Measurements from ENCODE around the gene TBCD. TPM values are rescaled to one million over a fixed set of nuclear protein-coding genes. Genes with fewer than 3 reads are reported as not detected.
A peak's percentile ranks its signal among the peaks of the same experiment; 100 is the strongest.

The TBCD gene
- total RNA-seq, 1 experiment from 2014 or later = 129 TPM

DNA sequence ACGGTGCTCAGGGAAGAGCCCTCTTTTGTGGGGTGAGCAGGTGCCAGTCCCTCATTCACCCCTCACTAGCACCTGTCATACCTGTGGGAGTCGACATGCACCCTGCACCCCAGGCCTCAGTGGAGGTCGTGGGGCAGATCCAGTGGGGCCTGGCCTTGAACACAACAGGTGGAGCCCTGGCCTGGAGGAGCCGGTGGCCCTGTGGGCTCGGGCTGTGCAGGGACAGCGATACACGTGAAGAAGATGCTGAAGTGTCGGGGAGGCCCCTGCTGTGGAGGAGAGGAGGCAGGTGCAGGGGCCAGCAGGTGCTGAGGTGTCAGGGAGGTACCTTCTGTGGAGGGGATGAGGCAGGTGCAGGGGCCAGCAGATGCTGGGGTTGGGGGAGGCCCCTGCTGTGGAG lies 56.1 kb downstream of the TBCD start:
- DNase-seq = no peak
- no CpG with 5 or more reads among the region's 8 CpGs for WGBS (ENCODE audit: extremely low coverage, insufficient read length, low lambda C conversion rate)

More for the DNA sequence above, 56.1 kb downstream of the TBCD start:
- H3K23me2 ChIP-seq (ENCODE audit: insufficient read length, low read depth, low read length, poor library complexity, severe bottlenecking) = no peaks in the 10 kb centered on the region
- H3K36me3 Mint-ChIP-seq (ENCODE audit: insufficient read depth in 1 of 3, low read depth in 3 of 3) = peaks cover 11 to 59% (median 55%) of the 10 kb centered on the region in 3 experiments; a peak in 6 of 7 replicates
- no peaks in the 10 kb centered on the region for H3K9me3 ChIP-seq (ENCODE audit: control insufficient read depth, low read depth, low read length)
- H2BK12ac ChIP-seq (ENCODE audit: insufficient read length, low read depth, low read length) = no peak overlapping the region
- no peak overlapping the region for H2BK20ac ChIP-seq (ENCODE audit: low read depth, low read length, poor library complexity, severe bottlenecking)
- H3K14ac ChIP-seq (ENCODE audit: insufficient read depth, low read length) = no peak overlapping the region; the same call in 1 of the 2 replicates
- peaks cover 0 to under 1% of the 10 kb centered on the region in 2 experiments; a peak in 1 of 5 replicates for H3K9me3 Mint-ChIP-seq
- H3K79me1 ChIP-seq (ENCODE audit: insufficient read depth, low read depth, low read length, poor library complexity, severe bottlenecking) = no peaks in the 10 kb centered on the region
- H3K4ac ChIP-seq (ENCODE audit: low read depth, low read length) = no peak overlapping the region
- H2BK15ac ChIP-seq (ENCODE audit: low read depth, low read length) = no peak overlapping the region
- H2BK120ac ChIP-seq (ENCODE audit: low read depth, low read length, poor library complexity, severe bottlenecking) = no peak overlapping the region
- no peak overlapping the region for H2AFZ ChIP-seq (ENCODE audit: low read length)
- H3K4me1 Mint-ChIP-seq = peaks cover 4 to 6% of the 10 kb centered on the region in 2 experiments; a peak in 3 of 4 replicates
- no peak overlapping the region for H3T11ph ChIP-seq (ENCODE audit: low read length)
- no peak overlapping the region for H3K23ac ChIP-seq (ENCODE audit: insufficient read length, low read depth, low read length)
- no peaks in the 10 kb centered on the region for H4K20me1 ChIP-seq (ENCODE audit: control insufficient read depth, insufficient read depth, insufficient read length)
- no peak overlapping the region for H2BK5ac ChIP-seq (ENCODE audit: insufficient read length, low read length)
- no peak overlapping the region for H4K8ac ChIP-seq (replicated peaks; ENCODE audit: insufficient read length, low read depth, low read length)
- no peak overlapping the region for H3K4me2 ChIP-seq (ENCODE audit: insufficient read depth, insufficient read length, low read length)
- peak overlapping the region in 2 of 3 experiments; percentile 52 to 53; a peak in 2 of 7 replicates for H3K27ac Mint-ChIP-seq
- no peak overlapping the region for H3K27ac ChIP-seq (ENCODE audit: insufficient read length, low read depth, low read length)
- no peak overlapping the region for H4K91ac ChIP-seq (ENCODE audit: insufficient read length, low read depth, low read length)
- TF ChIP-seq, protein P1, sequence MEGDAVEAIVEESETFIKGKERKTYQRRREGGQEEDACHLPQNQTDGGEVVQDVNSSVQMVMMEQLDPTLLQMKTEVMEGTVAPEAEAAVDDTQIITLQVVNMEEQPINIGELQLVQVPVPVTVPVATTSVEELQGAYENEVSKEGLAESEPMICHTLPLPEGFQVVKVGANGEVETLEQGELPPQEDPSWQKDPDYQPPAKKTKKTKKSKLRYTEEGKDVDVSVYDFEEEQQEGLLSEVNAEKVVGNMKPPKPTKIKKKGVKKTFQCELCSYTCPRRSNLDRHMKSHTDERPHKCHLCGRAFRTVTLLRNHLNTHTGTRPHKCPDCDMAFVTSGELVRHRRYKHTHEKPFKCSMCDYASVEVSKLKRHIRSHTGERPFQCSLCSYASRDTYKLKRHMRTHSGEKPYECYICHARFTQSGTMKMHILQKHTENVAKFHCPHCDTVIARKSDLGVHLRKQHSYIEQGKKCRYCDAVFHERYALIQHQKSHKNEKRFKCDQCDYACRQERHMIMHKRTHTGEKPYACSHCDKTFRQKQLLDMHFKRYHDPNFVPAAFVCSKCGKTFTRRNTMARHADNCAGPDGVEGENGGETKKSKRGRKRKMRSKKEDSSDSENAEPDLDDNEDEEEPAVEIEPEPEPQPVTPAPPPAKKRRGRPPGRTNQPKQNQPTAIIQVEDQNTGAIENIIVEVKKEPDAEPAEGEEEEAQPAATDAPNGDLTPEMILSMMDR (conservative IDR thresholded peaks at IDR 0.05) = no peak
- no peak overlapping the region for H3K18ac ChIP-seq (ENCODE audit: insufficient read length, low read depth, low read length)
- H3K27me3 ChIP-seq (ENCODE audit: insufficient read depth, low read length) = no peaks in the 10 kb centered on the region
- no peak overlapping the region for H3K4me3 Mint-ChIP-seq
- no peak overlapping the region for H3K56ac ChIP-seq (ENCODE audit: insufficient read length, low read depth, low read length)
- no peaks in the 10 kb centered on the region for H3K27me3 Mint-ChIP-seq (ENCODE audit: low read depth)
- H3K79me2 ChIP-seq (ENCODE audit: insufficient read depth, low read length) = 0 out of 2 replicates have a peak, but pooled peaks cover 1% of the 10 kb centered on the region
- H3K4me1 ChIP-seq (ENCODE audit: insufficient read depth, low read length) = no peaks in the 10 kb centered on the region
- no peak overlapping the region for H2AK5ac ChIP-seq (ENCODE audit: insufficient read length, low read length)
- H3K9ac ChIP-seq (ENCODE audit: extremely low read depth, insufficient read length, low read length) = no peak overlapping the region
- H4K5ac ChIP-seq (ENCODE audit: insufficient read length, low read depth, low read length) = no peak overlapping the region
